Neural progenitor cell (in vitro differentiated cells): ENCODE data around the gene OPALIN. TPM values are rescaled to one million over a fixed set of nuclear protein-coding genes. Genes with fewer than 3 reads are reported as not detected.

ENCODE experiments used
- DNase-seq: peaks from one replicate; pipeline ENCODE4 v3.0.0-alpha.2; 2016; ENCODE audit warnings: low spot score
- H2AFZ ChIP-seq: fragments of 200-600 bp; sonication (generic); replicated peaks from 2 replicates; pipeline ENCODE4 v1.6.1; 2016; ENCODE audit warnings: antibody characterized with exemption
- H3F3A ChIP-seq: fragments of 200-600 bp; sonication (generic); 2 replicates; pipeline ENCODE4 v1.6.1; 2016; ENCODE audit warnings: antibody characterized with exemption, low read depth
- H3K27ac ChIP-seq: fragments of 200-600 bp; sonication (generic); 2 replicates; pipeline ENCODE4 v1.5.1; 2016; ENCODE audit warnings: mild to moderate bottlenecking
- H3K27me3 ChIP-seq: fragments of 200-600 bp; sonication (generic); 2 replicates; pipeline ENCODE4 v1.6.1; 2016; ENCODE audit warnings: mild to moderate bottlenecking, moderate library complexity
- H3K36me3 ChIP-seq: fragments of 200-600 bp; sonication (generic); 2 replicates; pipeline ENCODE4 v1.5.1; 2016
- H3K4me1 ChIP-seq: fragments of 200-600 bp; sonication (generic); 2 replicates; pipeline ENCODE4 v1.6.1; 2016; ENCODE audit warnings: mixed run types
- H3K4me2 ChIP-seq: fragments of 200-600 bp; sonication (generic); 2 replicates; pipeline ENCODE4 v1.6.1; 2016
- H3K4me3 ChIP-seq: fragments of 200-600 bp; sonication (generic); 2 replicates; pipeline ENCODE4 v1.5.1; 2016
- H3K79me2 ChIP-seq: fragments of 200-600 bp; sonication (generic); 2 replicates; pipeline ENCODE4 v1.6.1; 2016; ENCODE audit warnings: low read depth
- H3K9ac ChIP-seq: fragments of 200-600 bp; sonication (generic); 2 replicates; pipeline ENCODE4 v1.6.1; 2016
- H3K9me3 ChIP-seq: fragments of 200-600 bp; sonication (generic); 2 replicates; pipeline ENCODE4 v1.5.1; 2016; ENCODE audit warnings: low read depth
- H4K20me1 ChIP-seq: fragments of 200-600 bp; sonication (generic); 2 replicates; pipeline ENCODE4 v1.6.1; 2016; ENCODE audit warnings: low read depth
- H3K27ac Mint-ChIP-seq: 3 replicates; pipeline ENCODE4 v1.8.0; 2021; ENCODE audit warnings: mixed read lengths
- H3K27me3 Mint-ChIP-seq: 2 replicates; pipeline ENCODE4 v1.8.0; 2022; ENCODE audit warnings: low read depth, mild to moderate bottlenecking, inconsistent platforms, moderate library complexity, mixed read lengths; ENCODE audit not compliant: insufficient read depth
- H3K36me3 Mint-ChIP-seq: 3 replicates; pipeline ENCODE4 v1.8.0; 2021; ENCODE audit warnings: mixed read lengths
- H3K4me1 Mint-ChIP-seq: 3 replicates; pipeline ENCODE4 v1.8.0; 2021; ENCODE audit warnings: mixed read lengths
- H3K4me3 Mint-ChIP-seq: 3 replicates; pipeline ENCODE4 v1.8.0; 2021; ENCODE audit warnings: mild to moderate bottlenecking, moderate library complexity, mixed read lengths
- H3K9me3 Mint-ChIP-seq: 3 replicates; pipeline ENCODE4 v1.8.0; 2020; ENCODE audit warnings: mixed read lengths
- EZH2 ChIP-seq: fragments of 200-600 bp; sonication (generic); IDR thresholded peaks from 2 replicates; pipeline ENCODE4 v1.6.1; 2017; ENCODE audit warnings: antibody characterized with exemption, mild to moderate bottlenecking, moderate library complexity
- EZH2phosphoT487 ChIP-seq: fragments of 200-600 bp; sonication (generic); IDR thresholded peaks from 2 replicates; pipeline ENCODE4 v1.6.1; 2017; ENCODE audit warnings: antibody characterized with exemption
- total RNA-seq: library from RNA; depleted of rRNA; stranded (reverse); fragments of >200 nt; gene quantifications from 2 replicates; pipeline ENCODE4 v1.2.3, GENCODE V29; 2015; ENCODE audit warnings: low replicate concordance
- TF ChIP-seq, protein P1 (sequence below): fragments of 200-600 bp; sonication (generic); IDR thresholded peaks from 2 replicates; pipeline ENCODE4 v1.5.1; 2017; ENCODE audit warnings: antibody characterized with exemption, mild to moderate bottlenecking

The OPALIN gene
- total RNA-seq, 1 donor from 2014 or later: not detected

DNA sequence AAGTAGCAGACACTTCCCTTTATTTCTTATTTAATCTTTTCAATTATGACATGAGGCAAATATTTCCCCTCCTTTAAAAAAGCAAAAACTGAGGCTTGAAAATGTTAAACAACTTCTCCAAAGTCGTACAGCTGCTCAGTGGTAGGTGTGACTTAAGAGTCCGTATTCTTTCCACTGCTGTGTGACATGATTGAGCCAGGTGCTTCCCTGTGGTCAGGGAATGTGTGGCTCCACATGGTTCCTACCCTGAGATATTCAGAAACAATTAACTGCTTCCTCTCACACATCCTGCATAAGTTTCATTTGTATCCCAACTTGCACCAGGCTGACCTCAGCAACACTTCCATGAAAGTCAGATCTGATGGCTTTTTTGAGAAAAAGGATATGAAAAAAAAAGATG lies 13.6 kb downstream of the OPALIN start:
- no peak overlapping the region for H3K4me2 ChIP-seq
- H2AFZ ChIP-seq: no peak overlapping the region
- Mint-ChIP-seq H3K4me1 (peaks cover 20% of the 10 kb centered on the region), H3K27me3 (peaks cover 9% of the 10 kb centered on the region), H3K4me3 (no peak overlapping the region), H3K9me3 (peaks cover 15% of the 10 kb centered on the region), H3K27ac (no peak overlapping the region), H3K36me3 (no peaks in the 10 kb centered on the region)
- H3K27ac ChIP-seq: no peak overlapping the region
- H3F3A ChIP-seq: peaks cover 34% of the 10 kb centered on the region
- peaks cover 26% of the 10 kb centered on the region for H3K4me1 ChIP-seq
- no peaks in the 10 kb centered on the region for H3K79me2 ChIP-seq
- peaks cover 14% of the 10 kb centered on the region for H3K9me3 ChIP-seq
- TF ChIP-seq EZH2phosphoT487 (peak; percentile 35), EZH2 (no peak)
- peaks cover 5% of the 10 kb centered on the region for H3K36me3 ChIP-seq
- H3K9ac ChIP-seq: no peak overlapping the region
- H3K27me3 ChIP-seq: peaks cover 12% of the 10 kb centered on the region
- DNase-seq: no peak
- H4K20me1 ChIP-seq: no peaks in the 10 kb centered on the region
- H3K4me3 ChIP-seq: no peak overlapping the region

DNA sequence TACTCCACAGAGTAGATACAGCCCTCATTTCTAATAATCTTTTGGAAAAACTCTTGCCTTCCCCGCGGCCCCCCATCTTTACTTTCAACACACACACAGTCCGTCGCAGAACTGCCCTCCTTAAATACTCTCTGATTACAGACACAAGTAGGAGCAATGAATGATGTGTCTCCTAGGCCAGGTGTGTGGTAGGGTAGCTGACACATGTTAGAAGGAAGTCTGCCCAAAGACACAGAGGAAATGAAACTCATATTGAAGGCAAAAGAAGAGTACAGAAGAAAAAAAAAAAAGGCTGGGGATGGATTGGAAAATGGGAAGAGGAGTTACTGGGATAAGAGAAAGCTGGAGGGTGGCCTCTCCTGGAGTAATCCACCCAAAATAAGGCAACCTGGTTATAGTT lies 14.6 kb downstream of the OPALIN start:
- peaks cover 14% of the 10 kb centered on the region for H3K9me3 ChIP-seq
- H3K36me3 ChIP-seq: peaks cover 5% of the 10 kb centered on the region
- no peak overlapping the region for H2AFZ ChIP-seq
- peaks cover 38% of the 10 kb centered on the region for H3F3A ChIP-seq
- H3K27ac ChIP-seq: no peak overlapping the region
- DNase-seq: no peak
- Mint-ChIP-seq H3K4me3 (no peak overlapping the region), H3K27me3 (peaks cover 9% of the 10 kb centered on the region), H3K27ac (no peak overlapping the region), H3K36me3 (no peaks in the 10 kb centered on the region), H3K4me1 (peaks cover 20% of the 10 kb centered on the region), H3K9me3 (peaks cover 15% of the 10 kb centered on the region)
- H3K27me3 ChIP-seq: peaks cover 12% of the 10 kb centered on the region
- H3K9ac ChIP-seq: no peak overlapping the region
- H3K4me1 ChIP-seq: peaks cover 36% of the 10 kb centered on the region
- no peak overlapping the region for H3K4me3 ChIP-seq
- H4K20me1 ChIP-seq: no peaks in the 10 kb centered on the region
- no peaks in the 10 kb centered on the region for H3K79me2 ChIP-seq
- TF ChIP-seq EZH2: no peak
- TF ChIP-seq, protein P1, sequence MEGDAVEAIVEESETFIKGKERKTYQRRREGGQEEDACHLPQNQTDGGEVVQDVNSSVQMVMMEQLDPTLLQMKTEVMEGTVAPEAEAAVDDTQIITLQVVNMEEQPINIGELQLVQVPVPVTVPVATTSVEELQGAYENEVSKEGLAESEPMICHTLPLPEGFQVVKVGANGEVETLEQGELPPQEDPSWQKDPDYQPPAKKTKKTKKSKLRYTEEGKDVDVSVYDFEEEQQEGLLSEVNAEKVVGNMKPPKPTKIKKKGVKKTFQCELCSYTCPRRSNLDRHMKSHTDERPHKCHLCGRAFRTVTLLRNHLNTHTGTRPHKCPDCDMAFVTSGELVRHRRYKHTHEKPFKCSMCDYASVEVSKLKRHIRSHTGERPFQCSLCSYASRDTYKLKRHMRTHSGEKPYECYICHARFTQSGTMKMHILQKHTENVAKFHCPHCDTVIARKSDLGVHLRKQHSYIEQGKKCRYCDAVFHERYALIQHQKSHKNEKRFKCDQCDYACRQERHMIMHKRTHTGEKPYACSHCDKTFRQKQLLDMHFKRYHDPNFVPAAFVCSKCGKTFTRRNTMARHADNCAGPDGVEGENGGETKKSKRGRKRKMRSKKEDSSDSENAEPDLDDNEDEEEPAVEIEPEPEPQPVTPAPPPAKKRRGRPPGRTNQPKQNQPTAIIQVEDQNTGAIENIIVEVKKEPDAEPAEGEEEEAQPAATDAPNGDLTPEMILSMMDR: no peak
- no peak for TF ChIP-seq EZH2phosphoT487
- H3K4me2 ChIP-seq: no peak overlapping the region

DNA sequence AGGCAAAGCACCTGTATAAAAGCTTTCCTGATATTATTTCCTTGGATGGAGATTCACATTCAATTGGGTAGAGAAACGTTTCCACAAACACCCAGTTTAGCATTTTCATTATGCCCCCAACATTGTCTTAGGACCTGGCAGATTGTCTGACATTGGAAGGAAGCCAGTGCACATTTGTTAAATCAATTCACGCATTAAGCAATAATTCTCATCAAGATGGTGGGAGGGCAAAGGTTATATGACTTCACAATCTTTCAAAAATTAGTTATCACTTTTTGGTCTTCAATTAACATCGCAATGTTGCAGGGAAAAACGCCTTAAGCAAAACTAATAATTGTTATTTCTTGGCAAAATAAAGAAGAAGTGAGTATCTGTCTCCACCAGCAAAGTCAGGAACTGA lies 16.4 kb downstream of the OPALIN start:
- H3K9ac ChIP-seq: no peak overlapping the region
- peaks cover 14% of the 10 kb centered on the region for H3K9me3 ChIP-seq
- Mint-ChIP-seq H3K36me3 (no peaks in the 10 kb centered on the region), H3K27ac (no peak overlapping the region), H3K27me3 (peaks cover 9% of the 10 kb centered on the region), H3K4me1 (peaks cover 22% of the 10 kb centered on the region), H3K4me3 (no peak overlapping the region), H3K9me3 (peaks cover 15% of the 10 kb centered on the region)
- H2AFZ ChIP-seq: no peak overlapping the region
- H3K4me2 ChIP-seq: no peak overlapping the region
- peaks cover 5% of the 10 kb centered on the region for H3K36me3 ChIP-seq
- peaks cover 12% of the 10 kb centered on the region for H3K27me3 ChIP-seq
- H3F3A ChIP-seq: peaks cover 53% of the 10 kb centered on the region
- H3K79me2 ChIP-seq: no peaks in the 10 kb centered on the region
- peaks cover 50% of the 10 kb centered on the region for H3K4me1 ChIP-seq
- no peaks in the 10 kb centered on the region for H4K20me1 ChIP-seq
- TF ChIP-seq, protein P1: no peak
- no peak for DNase-seq
- H3K27ac ChIP-seq: no peak overlapping the region
- no peak overlapping the region for H3K4me3 ChIP-seq

DNA sequence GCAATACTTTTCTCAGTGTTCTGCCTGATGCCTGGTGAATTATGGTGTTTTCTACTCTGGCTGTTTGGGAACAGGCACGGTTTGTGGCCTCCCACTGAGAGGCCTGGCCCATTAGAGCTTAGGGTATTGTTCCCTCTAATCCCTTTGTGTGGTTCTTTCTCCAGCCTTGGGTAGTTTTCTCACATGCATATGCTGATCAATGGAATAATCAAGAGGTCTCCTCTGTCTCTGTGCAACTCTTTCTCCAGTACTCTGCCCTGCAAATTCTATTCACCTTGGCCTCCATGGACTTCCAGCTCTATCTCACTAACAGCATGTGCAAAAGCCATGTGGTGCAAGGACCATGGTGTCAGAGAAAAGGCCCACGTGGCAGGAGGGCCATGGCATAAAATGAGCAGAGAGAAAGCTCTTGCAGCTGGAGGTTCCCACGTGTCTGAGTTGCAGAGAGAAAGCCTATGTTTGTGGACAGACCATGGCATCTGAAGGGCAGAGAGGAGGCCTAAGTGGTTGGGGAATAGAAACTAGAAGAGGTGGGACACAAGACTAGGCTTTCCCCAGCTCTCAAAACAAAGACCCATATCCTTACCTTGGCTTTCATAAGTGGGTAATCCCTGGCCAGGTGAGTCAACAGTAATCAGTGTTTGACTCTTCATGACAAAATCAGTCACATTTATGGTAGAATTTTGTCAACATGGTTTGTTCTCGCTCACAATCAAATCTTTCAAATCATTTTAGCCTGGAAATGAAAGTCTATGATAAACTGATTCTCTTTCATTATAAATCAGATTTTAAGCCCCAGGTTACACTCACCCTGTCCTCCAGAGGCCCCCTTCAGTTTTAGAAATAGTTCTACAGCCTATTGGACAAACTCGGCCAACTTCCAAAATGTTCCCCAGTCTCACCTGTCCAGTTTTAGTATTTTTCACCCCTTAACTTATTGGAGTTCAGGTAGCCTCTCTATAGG lies 17.3 kb downstream of the OPALIN start:
- DNase-seq: peak; percentile 85
- peak overlapping the region; percentile 81 for H3K27ac ChIP-seq
- no peak overlapping the region for H2AFZ ChIP-seq
- no peak overlapping the region for H3K9ac ChIP-seq
- peaks cover 1% of the 10 kb centered on the region for H3K36me3 ChIP-seq
- TF ChIP-seq EZH2phosphoT487: no peak
- TF ChIP-seq, protein P1: no peak
- TF ChIP-seq EZH2: no peak
- H3K9me3 Mint-ChIP-seq: peaks cover 10% of the 10 kb centered on the region
- no peak overlapping the region for H3K4me3 Mint-ChIP-seq
- H3K27me3 Mint-ChIP-seq: peaks cover 9% of the 10 kb centered on the region
- H3F3A ChIP-seq: peaks cover 53% of the 10 kb centered on the region
- H3K36me3 Mint-ChIP-seq: no peaks in the 10 kb centered on the region
- peaks cover 22% of the 10 kb centered on the region for H3K4me1 Mint-ChIP-seq
- peak overlapping the region; percentile 61 for H3K4me2 ChIP-seq
- H3K9me3 ChIP-seq: peaks cover 6% of the 10 kb centered on the region
- no peaks in the 10 kb centered on the region for H4K20me1 ChIP-seq
- peaks cover 12% of the 10 kb centered on the region for H3K27me3 ChIP-seq
- peak overlapping the region; percentile 9 for H3K4me3 ChIP-seq
- no peak overlapping the region for H3K27ac Mint-ChIP-seq
- H3K79me2 ChIP-seq: no peaks in the 10 kb centered on the region
- peaks cover 50% of the 10 kb centered on the region for H3K4me1 ChIP-seq
